DOHH2 (cell line): ENCODE results near the gene PHF13.

Experiments
- H3F3A ChIP-seq: fragments of 200-600 bp; sonication (generic), shearing (Covaris generic); 2 replicates; pipeline ENCODE4 v1.6.0; 2016; ENCODE audit warnings: antibody characterized with exemption, mild to moderate bottlenecking; ENCODE audit not compliant: control insufficient read depth, insufficient read depth
- H3K27ac ChIP-seq: fragments of 200-600 bp; sonication (generic); 2 replicates; pipeline ENCODE4 v1.5.1; 2014; ENCODE audit warnings: low read depth, mild to moderate bottlenecking, low read length, moderate library complexity
- H3K27me3 ChIP-seq: fragments of 200-600 bp; sonication (generic); 2 replicates; pipeline ENCODE4 v1.6.1; 2014; ENCODE audit warnings: mild to moderate bottlenecking, low read length, mixed read lengths; ENCODE audit not compliant: control insufficient read depth
- H3K36me3 ChIP-seq: fragments of 200-600 bp; sonication (generic); 2 replicates; pipeline ENCODE4 v1.6.1; 2014; ENCODE audit warnings: mild to moderate bottlenecking, low read length, moderate library complexity, mixed read lengths; ENCODE audit not compliant: control insufficient read depth
- H3K4me1 ChIP-seq: fragments of 200-600 bp; sonication (generic); 2 replicates; pipeline ENCODE4 v1.6.1; 2014; ENCODE audit warnings: mild to moderate bottlenecking, low read length, mixed read lengths; ENCODE audit not compliant: control insufficient read depth
- H3K4me2 ChIP-seq: fragments of 200-600 bp; sonication (generic); 2 replicates; pipeline ENCODE4 v1.6.0; 2014; ENCODE audit warnings: mild to moderate bottlenecking, low read length, moderate library complexity
- H3K4me3 ChIP-seq: fragments of 200-600 bp; sonication (generic); 2 replicates; pipeline ENCODE4 v1.5.1; 2014; ENCODE audit warnings: mild to moderate bottlenecking, low read length, mixed read lengths
- H3K79me2 ChIP-seq: fragments of 200-600 bp; sonication (generic); 2 replicates; pipeline ENCODE4 v1.6.1; 2014; ENCODE audit warnings: mild to moderate bottlenecking, low read length, mixed read lengths; ENCODE audit not compliant: control insufficient read depth
- H3K9me2 ChIP-seq: fragments of 200-600 bp; sonication (generic); replicated peaks from 2 replicates; pipeline ENCODE4 v1.6.1; 2014; ENCODE audit warnings: mild to moderate bottlenecking, low read length, mixed read lengths; ENCODE audit not compliant: control insufficient read depth
- H3K9me3 ChIP-seq: fragments of 200-600 bp; sonication (generic); 2 replicates; pipeline ENCODE4 v1.6.1; 2014; ENCODE audit warnings: antibody characterized with exemption, low read length, mixed read lengths; ENCODE audit not compliant: control insufficient read depth, insufficient read depth
- H4K20me1 ChIP-seq: fragments of 200-600 bp; sonication (generic); 2 replicates; pipeline ENCODE4 v1.6.0; 2014; ENCODE audit warnings: low read depth, mild to moderate bottlenecking, antibody characterized with exemption, low read length, moderate library complexity; ENCODE audit not compliant: control insufficient read depth, insufficient read depth
- CTCF ChIP-seq: fragments of 200-600 bp; sonication (generic); IDR thresholded peaks from one replicate; pipeline ENCODE4 v1.5.1; 2014; ENCODE audit warnings: antibody characterized with exemption, mild to moderate bottlenecking, low read depth, low read length; ENCODE audit not compliant: poor library complexity, severe bottlenecking
- EZH2phosphoT487 ChIP-seq: fragments of 200-600 bp; sonication (generic); IDR thresholded peaks from 2 replicates; pipeline ENCODE4 v1.6.1; 2017; ENCODE audit warnings: borderline replicate concordance, mild to moderate bottlenecking, antibody characterized with exemption, low read length, moderate library complexity, mixed read lengths

Gene PHF13

GRCh38 chr1:6588128-6588892 is 25.2 kb upstream of the PHF13 start:
- peaks cover 11% of the 10 kb centered on the region for H3K4me1 ChIP-seq
- no peaks in the 10 kb centered on the region for H3K27me3 ChIP-seq
- peaks cover 47% of the 10 kb centered on the region for H3K36me3 ChIP-seq
- no peak overlapping the region for H3K4me2 ChIP-seq
- H3K4me3 ChIP-seq = no peak overlapping the region
- peaks cover 5% of the 10 kb centered on the region; the same call in 1 of the 2 replicates for H3K79me2 ChIP-seq
- no peaks in the 10 kb centered on the region; the same call in 1 of the 2 replicates for H3F3A ChIP-seq
- no peak for TF ChIP-seq EZH2phosphoT487
- no peak for TF ChIP-seq CTCF
- no peaks in the 10 kb centered on the region for H3K9me3 ChIP-seq
- no peaks in the 10 kb centered on the region for H3K9me2 ChIP-seq
- H4K20me1 ChIP-seq = no peaks in the 10 kb centered on the region
- no peak overlapping the region for H3K27ac ChIP-seq

GRCh38 chr1:6588893-6589520 is 24.5 kb upstream of the PHF13 start:
- Histone ChIP-seq H3F3A (no peaks in the 10 kb centered on the region; the same call in 1 of the 2 replicates), H3K79me2 (peaks cover 5% of the 10 kb centered on the region; the same call in 1 of the 2 replicates), H4K20me1 (no peaks in the 10 kb centered on the region), H3K4me3 (no peak overlapping the region), H3K9me2 (no peaks in the 10 kb centered on the region), H3K9me3 (no peaks in the 10 kb centered on the region), H3K4me1 (peaks cover 11% of the 10 kb centered on the region), H3K27me3 (no peaks in the 10 kb centered on the region), H3K4me2 (no peak overlapping the region), H3K36me3 (peaks cover 47% of the 10 kb centered on the region), H3K27ac (no peak overlapping the region)
- TF ChIP-seq EZH2phosphoT487 (no peak), CTCF (no peak)

DNA sequence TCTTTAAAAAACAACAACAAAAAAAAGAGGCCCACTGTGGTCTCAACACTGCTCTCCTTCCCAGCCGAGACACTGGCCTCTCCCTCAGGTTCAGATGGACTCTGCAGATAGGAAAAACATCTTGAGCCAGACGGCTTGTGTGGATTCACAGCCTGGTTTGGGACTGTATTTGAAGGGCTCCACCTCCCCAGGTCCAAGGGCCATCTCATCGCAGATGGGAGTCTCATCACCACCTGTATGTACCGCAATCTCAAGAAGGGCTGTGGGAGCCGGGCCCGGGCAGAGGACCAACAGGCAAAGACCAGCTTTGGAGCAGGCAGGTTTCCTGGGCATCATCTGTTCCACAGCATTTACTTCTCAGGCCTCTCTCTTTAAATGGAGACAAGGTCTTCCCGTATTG is 23.5 kb upstream of the PHF13 start:
- H3K4me1 ChIP-seq = peaks cover 11% of the 10 kb centered on the region
- TF ChIP-seq EZH2phosphoT487 (no peak), CTCF (no peak)
- peaks cover 43% of the 10 kb centered on the region for H3K36me3 ChIP-seq
- peaks cover under 1% of the 10 kb centered on the region; the same call in 1 of the 2 replicates for H3F3A ChIP-seq
- no peaks in the 10 kb centered on the region for H3K9me2 ChIP-seq
- H3K4me3 ChIP-seq = no peak overlapping the region
- no peak overlapping the region for H3K4me2 ChIP-seq
- H3K9me3 ChIP-seq = no peaks in the 10 kb centered on the region
- no peaks in the 10 kb centered on the region for H3K27me3 ChIP-seq
- no peaks in the 10 kb centered on the region for H4K20me1 ChIP-seq
- H3K79me2 ChIP-seq = no peaks in the 10 kb centered on the region
- H3K27ac ChIP-seq = no peak overlapping the region
